H1 (cell line): Measurements from ENCODE around the gene DCTN2. TPM values are rescaled to one million over a fixed set of nuclear protein-coding genes. Genes with fewer than 3 reads are reported as not detected.

Experiments used
- CTCF ChIA-PET: fragments of 300-600 bp; sonication (Branson Sonifier 250); formaldehyde crosslinking; loops from one replicate; lab custom pipeline; 2021; ENCODE audit not compliant: partially characterized antibody; lab: Charles Lee
- POLR2A ChIA-PET: fragments of 300-600 bp; sonication (Branson Sonifier 250); formaldehyde crosslinking; loops from one replicate; lab custom pipeline; 2021; ENCODE audit warnings: inconsistent platforms; ENCODE audit not compliant: partially characterized antibody; lab: Charles Lee
- DNase-seq, 2 experiments: peaks; one replicate each; pipeline versions ENCODE4 v3.0.0 to v3.0.0-alpha.2; 2010 to 2022; ENCODE audit warnings: low spot score in 2 of 2, low read depth in 1 of 2, mixed read lengths in 1 of 2
- FAIRE-seq: peaks from 2 replicates; lab custom pipeline; 2011; peaks lifted over from hg19 to GRCh38; lab: Jason Lieb, UNC
- H2AFZ ChIP-seq: 2 replicates; pipeline ENCODE4 v1.8.1; 2012; ENCODE audit warnings: low read length, inconsistent platforms
- H2AK5ac ChIP-seq: 2 replicates; pipeline ENCODE4 v1.6.1; 2013; ENCODE audit warnings: low read depth, low read length
- H2BK120ac ChIP-seq: replicated peaks from 2 replicates; pipeline ENCODE3; 2013; ENCODE audit warnings: low read depth, low read length, inconsistent platforms
- H2BK12ac ChIP-seq: 2 replicates; pipeline ENCODE4 v1.6.1; 2013; ENCODE audit warnings: low read depth, low read length
- H2BK15ac ChIP-seq: 2 replicates; pipeline ENCODE4 v1.6.1; 2013; ENCODE audit warnings: low read length
- H2BK20ac ChIP-seq: 2 replicates; pipeline ENCODE4 v1.6.1; 2013; ENCODE audit warnings: low read length
- H2BK5ac ChIP-seq: 2 replicates; pipeline ENCODE4 v1.6.1; 2013; ENCODE audit warnings: low read depth, low read length
- H3K14ac ChIP-seq: 2 replicates; pipeline ENCODE4 v1.6.1; 2013; ENCODE audit warnings: inconsistent platforms; ENCODE audit not compliant: insufficient read length
- H3K18ac ChIP-seq: 2 replicates; pipeline ENCODE4 v1.6.1; 2013; ENCODE audit warnings: low read length; ENCODE audit errors: extremely low read depth
- H3K23ac ChIP-seq: 2 replicates; pipeline ENCODE4 v1.6.1; 2013; ENCODE audit warnings: inconsistent platforms; ENCODE audit not compliant: insufficient read length
- H3K23me2 ChIP-seq: 2 replicates; pipeline ENCODE4 v1.6.1; 2013; ENCODE audit warnings: low read depth, low read length
- H3K27ac ChIP-seq: 2 replicates; pipeline ENCODE4 v1.6.1; 2011; ENCODE audit warnings: low read depth, low read length, inconsistent platforms
- H3K27me3 ChIP-seq, 4 experiments: replicated peaks in 1 of 4; 1 replicate in 1 of 4; 2 replicates in 3 of 4; pipeline versions ENCODE4 v1.6.1 to v1.8.1; 2011 to 2013; ENCODE audit warnings: low read length in 3 of 4, mild to moderate bottlenecking in 3 of 4, inconsistent platforms in 2 of 4, mixed read lengths in 2 of 4, moderate library complexity in 1 of 4; ENCODE audit not compliant: control insufficient read depth in 3 of 4, insufficient read depth in 3 of 4; ENCODE audit errors: extremely low read depth in 1 of 4
- H3K36me3 ChIP-seq, 4 experiments: 2 replicates each; pipeline versions ENCODE4 v1.6.1 to v1.8.1; 2011 to 2013; ENCODE audit warnings: mild to moderate bottlenecking in 4 of 4, low read length in 3 of 4, moderate library complexity in 2 of 4, control low read depth in 1 of 4, inconsistent platforms in 1 of 4; ENCODE audit not compliant: insufficient read depth in 4 of 4, control insufficient read depth in 2 of 4
- H3K4ac ChIP-seq: replicated peaks from 2 replicates; pipeline ENCODE3; 2013; ENCODE audit warnings: low read length, low read depth, mixed read lengths, inconsistent platforms; ENCODE audit not compliant: insufficient read length
- H3K4me1 ChIP-seq, 4 experiments: replicated peaks in 1 of 4; 1 replicate in 1 of 4; 2 replicates in 3 of 4; pipeline versions ENCODE4 v1.6.1 to v1.8.1; 2011 to 2013; ENCODE audit warnings: low read length in 3 of 4, inconsistent platforms in 2 of 4, mixed read lengths in 1 of 4; ENCODE audit not compliant: insufficient read depth in 4 of 4, control insufficient read depth in 3 of 4
- H3K4me2 ChIP-seq, 2 experiments: 2 replicates each; pipeline versions ENCODE4 v1.6.1 to v1.8.1; 2011 to 2013; ENCODE audit warnings: low read depth in 2 of 2, low read length in 2 of 2, control low read depth in 1 of 2, inconsistent platforms in 1 of 2, mild to moderate bottlenecking in 1 of 2; ENCODE audit not compliant: insufficient read depth in 1 of 2
- H3K4me3 ChIP-seq, 4 experiments: fragments of 200-600, 300-600 bp in 1 of 4; sonication (generic), shearing (Covaris generic), sonication (Bioruptor Twin) in 1 of 4; 2 replicates each; pipeline versions ENCODE4 v1.5.1 to v1.8.1; 2011 to 2016; ENCODE audit warnings: low read length in 4 of 4, low read depth in 3 of 4, control low read depth in 2 of 4, inconsistent platforms in 2 of 4, mild to moderate bottlenecking in 2 of 4, mixed read lengths in 1 of 4, moderate library complexity in 1 of 4; ENCODE audit not compliant: insufficient read depth in 2 of 4; ENCODE audit errors: extremely low read depth in 1 of 4
- H3K56ac ChIP-seq: replicated peaks from 2 replicates; pipeline ENCODE3; 2013; ENCODE audit warnings: low read depth, mild to moderate bottlenecking, mixed read lengths, low read length, inconsistent platforms; ENCODE audit not compliant: insufficient read length
- H3K79me1 ChIP-seq: 2 replicates; pipeline ENCODE4 v1.6.1; 2013; ENCODE audit warnings: low read depth, low read length, control low read depth
- H3K79me2 ChIP-seq, 2 experiments: 2 replicates each; pipeline versions ENCODE4 v1.6.1 to v1.8.1; 2012 to 2013; ENCODE audit warnings: low read length in 2 of 2, mild to moderate bottlenecking in 2 of 2, inconsistent platforms in 1 of 2; ENCODE audit not compliant: insufficient read depth in 2 of 2, control insufficient read depth in 1 of 2
- H3K9ac ChIP-seq, 4 experiments: replicated peaks in 1 of 4; 1 replicate in 1 of 4; 2 replicates in 3 of 4; pipeline versions ENCODE4 v1.6.1 to v1.8.1; 2011 to 2013; ENCODE audit warnings: low read depth in 3 of 4, low read length in 3 of 4, control low read depth in 2 of 4, mild to moderate bottlenecking in 2 of 4, moderate library complexity in 2 of 4, inconsistent platforms in 1 of 4; ENCODE audit errors: extremely low read depth in 1 of 4
- H3K9me3 ChIP-seq, 2 experiments: 2 replicates each; pipeline versions ENCODE4 v1.6.1 to v1.8.1; 2012 to 2013; ENCODE audit warnings: mild to moderate bottlenecking in 2 of 2, moderate library complexity in 2 of 2, control low read depth in 1 of 2, inconsistent platforms in 1 of 2, low read depth in 1 of 2, low read length in 1 of 2, mixed read lengths in 1 of 2; ENCODE audit not compliant: insufficient read depth in 2 of 2
- H4K20me1 ChIP-seq, 2 experiments: replicated peaks in 1 of 2; 2 replicates each; pipeline versions ENCODE3 to v1.8.1; 2011 to 2013; ENCODE audit warnings: inconsistent platforms in 2 of 2, low read length in 2 of 2, mild to moderate bottlenecking in 1 of 2; ENCODE audit not compliant: insufficient read depth in 2 of 2, control insufficient read depth in 1 of 2
- H4K5ac ChIP-seq: 2 replicates; pipeline ENCODE4 v1.6.1; 2013; ENCODE audit warnings: low read length, low read depth, mixed read lengths, inconsistent platforms; ENCODE audit not compliant: insufficient read length
- H4K8ac ChIP-seq: 2 replicates; pipeline ENCODE4 v1.8.0; 2013; ENCODE audit warnings: mild to moderate bottlenecking, moderate library complexity, low read length, inconsistent platforms; ENCODE audit not compliant: insufficient read depth; ENCODE audit errors: extremely low read depth
- H4K91ac ChIP-seq: replicated peaks from 2 replicates; pipeline ENCODE3; 2013; ENCODE audit warnings: low read length, mixed read lengths, inconsistent platforms; ENCODE audit not compliant: insufficient read length
- ATF3 ChIP-seq: IDR thresholded peaks from 2 replicates; pipeline ENCODE4 v1.6.1; 2011; ENCODE audit warnings: low read depth, mild to moderate bottlenecking, low read length; ENCODE audit not compliant: insufficient read depth
- EGR1 ChIP-seq: IDR thresholded peaks from 2 replicates; pipeline ENCODE4 v1.6.1; 2011; ENCODE audit warnings: low read depth, low read length, borderline replicate concordance
- JUN ChIP-seq: IDR thresholded peaks from 2 replicates; pipeline ENCODE4 v1.6.1; 2011; ENCODE audit warnings: low read depth, mild to moderate bottlenecking, improper control_type of control experiment, low read length
- JUND ChIP-seq: IDR thresholded peaks from 2 replicates; pipeline ENCODE4 v1.6.1; 2011; ENCODE audit warnings: mild to moderate bottlenecking, improper control_type of control experiment, low read length
- KDM4A ChIP-seq: IDR thresholded peaks from one replicate; pipeline ENCODE4 v1.7.1; 2012; ENCODE audit warnings: low read depth, mild to moderate bottlenecking, moderate library complexity, low read length, inconsistent platforms; ENCODE audit not compliant: severe bottlenecking
- MAFK ChIP-seq: IDR thresholded peaks from 2 replicates; pipeline ENCODE4 v1.6.1; 2012; ENCODE audit warnings: low read depth, mild to moderate bottlenecking, improper control_type of control experiment, low read length
- NRF1 ChIP-seq: IDR thresholded peaks from 2 replicates; pipeline ENCODE4 v1.6.1; 2011; ENCODE audit warnings: mild to moderate bottlenecking, low read depth, low read length, improper control_type of control experiment
- RAD21 ChIP-seq, 2 experiments: IDR thresholded peaks in 1 of 2; conservative IDR thresholded peaks in 1 of 2; 2 replicates each; pipeline ENCODE4 v1.6.1; 2011; ENCODE audit warnings: low read depth in 2 of 2, low read length in 2 of 2, improper control_type of control experiment in 1 of 2, inconsistent platforms in 1 of 2, mild to moderate bottlenecking in 1 of 2, moderate library complexity in 1 of 2
- RBBP5 ChIP-seq: IDR thresholded peaks from 2 replicates; pipeline ENCODE4 v1.7.1; 2012; ENCODE audit warnings: low read depth, mild to moderate bottlenecking, inconsistent platforms, low read length, moderate library complexity, borderline replicate concordance
- RFX5 ChIP-seq: IDR thresholded peaks from 2 replicates; pipeline ENCODE4 v1.6.1; 2011; ENCODE audit warnings: low read depth, low read length, improper control_type of control experiment, borderline replicate concordance
- WGBS, 2 experiments: shearing (Covaris generic) in 1 of 2; methylation state at CpG; one replicate each; pipeline versions ENCODE4 v1.1.6 to v1.1.7; 2013 to 2015; ENCODE audit warnings: low lambda C conversion rate in 2 of 2, mixed read lengths in 2 of 2, inconsistent platforms in 1 of 2, low coverage in 1 of 2, missing lambda C conversion rate in 1 of 2; ENCODE audit not compliant: insufficient replicate concordance in 2 of 2, insufficient coverage in 1 of 2, insufficient read length in 1 of 2; ENCODE audit errors: extremely low coverage in 1 of 2, missing lambda C conversion rate in 1 of 2; 5-methylcytosine and 5-hydroxymethylcytosine counted together
- polyA plus RNA-seq, 7 experiments: library from polyadenylated mRNA; depleted of rRNA in 3 of 7; stranded (reverse) in 5 of 7; unstranded in 2 of 7; fragments of >200 nt in 5 of 7; fragments of 200-250 nt in 2 of 7; gene quantifications; 1 replicate in 5 of 7; 2 replicates in 1 of 7; 4 replicates in 1 of 7; pipeline versions ENCODE4 v1.2.1 to v1.2.3, GENCODE V29; 2011 to 2013; ENCODE audit warnings: missing spikeins in 2 of 7, mixed read lengths in 2 of 7
- total RNA-seq: library from RNA; stranded (reverse); fragmentation: NEBNext Ultra II Directional; extraction: Animal tissue kit (Norgen Biotek cat#: 25700); gene quantifications from 2 replicates; pipeline ENCODE4 v1.2.1, GENCODE V29; 2021

DCTN2 gene
- total and polyA plus RNA-seq, 2 of the 8 experiments (the other 6 are each of a cell fraction or from before 2014, with no cell fraction given), result 90.3 to 91.9 TPM

- no peak overlapping the region for H4K5ac ChIP-seq
- H3K79me1 ChIP-seq, result no peaks in the 10 kb centered on the region; the same call in 1 of the 2 replicates
- no peak overlapping the region for H3K4me3 ChIP-seq
- ChIA-PET POLR2A (interaction anchor here (0.7 to 7.3 kb wide), 13 partner anchors 9 to 208 kb away, joined by 3 to 56 read pairs (median 5); partner anchors contain the start of genes DCTN2 and INHBE), CTCF (interaction anchor here (0.6 to 4.8 kb wide), 5 partner anchors 9 to 1158 kb away, joined by 3 to 29 read pairs (median 5); partner anchors contain the start of gene GLI1)
- H3K9me3 ChIP-seq, result no peaks in the 10 kb centered on the region
- H3K4ac ChIP-seq, result no peak overlapping the region
- no peak for FAIRE-seq
- peaks cover 0 to 9% (median 4%) of the 10 kb centered on the region in 4 experiments; a peak in 3 of 7 replicates for H3K4me1 ChIP-seq
- no peak for DNase-seq
- H3K18ac ChIP-seq, result no peak overlapping the region
- TF ChIP-seq RBBP5 (no peak), EGR1 (no peak), JUN (no peak), MAFK (no peak), RFX5 (no peak), KDM4A (no peak), RAD21 (IDR thresholded peaks at IDR 0.05 in 1 of 2, conservative IDR thresholded peaks at IDR 0.05 in 1 of 2; ENCODE audit: low read depth in 2 of 2, low read length in 2 of 2) (no peak), ATF3 (no peak), NRF1 (no peak), JUND (no peak)
- no peak overlapping the region for H2BK5ac ChIP-seq
- no peak overlapping the region for H3K4me2 ChIP-seq
- no peak overlapping the region for H4K91ac ChIP-seq
- no peak overlapping the region for H2AFZ ChIP-seq
- H3K27me3 ChIP-seq, result peaks cover 0 to 1% (median 0%) of the 10 kb centered on the region in 4 experiments; a peak in 1 of 7 replicates
- peaks cover 0 to 9% of the 10 kb centered on the region in 2 experiments; a peak in 1 of 4 replicates for H3K79me2 ChIP-seq
- no peak overlapping the region for H2BK15ac ChIP-seq
- H2BK20ac ChIP-seq, result no peak overlapping the region
- no peak overlapping the region for H3K27ac ChIP-seq
- no peak overlapping the region for H2BK120ac ChIP-seq
- no peak overlapping the region for H3K9ac ChIP-seq
- H3K23ac ChIP-seq, result no peak overlapping the region
- H3K36me3 ChIP-seq, result peaks cover 6 to 60% (median 24%) of the 10 kb centered on the region in 4 experiments; a peak in 7 of 8 replicates
- H4K8ac ChIP-seq, result no peak overlapping the region
- no peak overlapping the region for H3K56ac ChIP-seq
- H3K23me2 ChIP-seq, result peaks cover 5% of the 10 kb centered on the region; the same call in 1 of the 2 replicates
- no peak overlapping the region for H2AK5ac ChIP-seq
- H2BK12ac ChIP-seq, result no peak overlapping the region
- no peak overlapping the region for H3K14ac ChIP-seq
- WGBS, 2 experiments, result 88% methylated on average over 5 of the region's 5 CpGs; no CpG with 5 or more reads in 1 of the 2 experiments
- peaks cover 3 to 13% of the 10 kb centered on the region in 2 experiments for H4K20me1 ChIP-seq
These were observed 19.8 kb downstream of the DCTN2 start for GRCh38 chr12:57527184-57527583.
